Measurements from ENCODE around the gene PLPP4. TPM values are rescaled to one million over a fixed set of nuclear protein-coding genes. Genes with fewer than 3 reads are reported as not detected.

PLPP4 gene
- total and polyA plus RNA-seq, 9 donors, result 0.15 to 0.72 (median 0.31) TPM; not detected in 3

- Histone ChIP-seq H3K4me3 (no peak overlapping the region), H3K27me3 (no peaks in the 10 kb centered on the region)
These were observed 153.8 kb downstream of the PLPP4 start for GRCh38 chr10:120610791-120611190.

GRCh38 chr10:120612756-120613155 lies 155.7 kb downstream of the PLPP4 start:
- no peak for DNase-seq

More at GRCh38 chr10:120610791-120611190, 153.8 kb downstream of the PLPP4 start:
- intact Hi-C loops (cut with DNase I), result no loop called here
- Histone ChIP-seq H3K36me3 (no peaks in the 10 kb centered on the region), H3K4me1 (ENCODE audit: insufficient read depth) (no peaks in the 10 kb centered on the region), H3K27ac (no peak overlapping the region), H3K9me3 (no peaks in the 10 kb centered on the region)
- DNase-seq, result no peak
- TF ChIP-seq, protein P1, sequence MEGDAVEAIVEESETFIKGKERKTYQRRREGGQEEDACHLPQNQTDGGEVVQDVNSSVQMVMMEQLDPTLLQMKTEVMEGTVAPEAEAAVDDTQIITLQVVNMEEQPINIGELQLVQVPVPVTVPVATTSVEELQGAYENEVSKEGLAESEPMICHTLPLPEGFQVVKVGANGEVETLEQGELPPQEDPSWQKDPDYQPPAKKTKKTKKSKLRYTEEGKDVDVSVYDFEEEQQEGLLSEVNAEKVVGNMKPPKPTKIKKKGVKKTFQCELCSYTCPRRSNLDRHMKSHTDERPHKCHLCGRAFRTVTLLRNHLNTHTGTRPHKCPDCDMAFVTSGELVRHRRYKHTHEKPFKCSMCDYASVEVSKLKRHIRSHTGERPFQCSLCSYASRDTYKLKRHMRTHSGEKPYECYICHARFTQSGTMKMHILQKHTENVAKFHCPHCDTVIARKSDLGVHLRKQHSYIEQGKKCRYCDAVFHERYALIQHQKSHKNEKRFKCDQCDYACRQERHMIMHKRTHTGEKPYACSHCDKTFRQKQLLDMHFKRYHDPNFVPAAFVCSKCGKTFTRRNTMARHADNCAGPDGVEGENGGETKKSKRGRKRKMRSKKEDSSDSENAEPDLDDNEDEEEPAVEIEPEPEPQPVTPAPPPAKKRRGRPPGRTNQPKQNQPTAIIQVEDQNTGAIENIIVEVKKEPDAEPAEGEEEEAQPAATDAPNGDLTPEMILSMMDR (IDR thresholded peaks at IDR 0.05), result no peak
- no peak for TF ChIP-seq EP300 (IDR thresholded peaks at IDR 0.05)
- no peak for TF ChIP-seq POLR2A (IDR thresholded peaks at IDR 0.05)

DNA sequence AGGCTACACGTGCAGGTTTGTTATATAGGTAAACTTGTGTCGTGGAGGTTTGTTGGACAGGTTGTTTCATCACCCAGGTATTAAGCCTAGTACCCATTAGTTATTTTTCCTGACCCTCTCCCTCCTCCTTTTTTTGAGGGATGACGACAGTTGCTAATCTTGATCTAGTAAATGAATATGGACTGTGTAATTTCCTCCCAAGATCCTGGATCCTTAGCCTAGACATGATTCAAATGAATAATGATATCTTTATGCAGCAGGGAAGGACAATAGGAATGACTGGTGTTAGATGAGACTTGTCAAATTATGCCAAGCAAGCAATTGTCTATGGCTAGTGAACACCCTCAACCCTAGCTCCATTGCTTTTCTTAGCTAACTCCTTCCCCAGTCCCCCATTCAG lies 156.2 kb downstream of the PLPP4 start:
- no peaks in the 10 kb centered on the region for H3K27me3 ChIP-seq
- no peaks in the 10 kb centered on the region for H3K4me1 ChIP-seq (ENCODE audit: insufficient read depth)
- WGBS, 3 donors, result 68 to 82% (median 77%) methylated on average over 3 of the region's 3 CpGs
- no peak for DNase-seq
- intact Hi-C loops (cut with DNase I), result no loop called here
- no peak overlapping the region for H3K4me3 ChIP-seq
- no peaks in the 10 kb centered on the region for H3K36me3 ChIP-seq
- no peak overlapping the region for H3K27ac ChIP-seq
- TF ChIP-seq, protein P1 (IDR thresholded peaks at IDR 0.05), result no peak
- no peak for TF ChIP-seq EP300 (IDR thresholded peaks at IDR 0.05)
- no peak for TF ChIP-seq POLR2A (IDR thresholded peaks at IDR 0.05)
- H3K9me3 ChIP-seq, result peaks cover 0 to 3% of the 10 kb centered on the region in 2 donors

More at GRCh38 chr10:120612756-120613155, 155.7 kb downstream of the PLPP4 start:
- no peaks in the 10 kb centered on the region for H3K36me3 ChIP-seq
- no peaks in the 10 kb centered on the region for H3K27me3 ChIP-seq
- peaks cover 0 to under 1% of the 10 kb centered on the region in 2 donors for H3K9me3 ChIP-seq
- WGBS, 3 donors, result 60 to 78% (median 76%) methylated on average over 2 of the region's 2 CpGs
- TF ChIP-seq POLR2A (IDR thresholded peaks at IDR 0.05) (no peak), EP300 (IDR thresholded peaks at IDR 0.05) (no peak)
- TF ChIP-seq, protein P1 (IDR thresholded peaks at IDR 0.05), result no peak
- H3K4me3 ChIP-seq, result no peak overlapping the region
- intact Hi-C loops (cut with DNase I), result no loop called here
- no peak overlapping the region for H3K27ac ChIP-seq
- H3K4me1 ChIP-seq (ENCODE audit: insufficient read depth), result no peaks in the 10 kb centered on the region

DNA sequence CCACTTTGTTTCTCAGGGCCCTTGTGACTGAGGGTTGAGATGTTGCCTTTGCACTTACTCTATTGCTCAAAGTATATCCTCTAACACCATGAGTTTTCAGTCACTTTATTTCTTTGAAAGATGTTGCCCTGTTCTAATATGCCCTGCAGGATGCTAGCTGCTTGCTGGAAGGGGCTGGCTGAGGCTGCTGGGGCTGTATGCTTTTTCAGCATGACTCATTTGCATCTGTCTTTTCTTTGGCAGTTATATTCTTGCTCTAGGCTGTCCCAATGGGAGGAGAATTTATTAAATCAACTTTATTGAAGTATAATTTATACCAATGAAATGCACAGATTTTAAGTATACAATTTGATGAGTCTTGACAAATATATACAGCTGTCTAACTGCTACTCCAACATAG lies 157.7 kb downstream of the PLPP4 start:
- H3K9me3 ChIP-seq, result peaks cover 0 to 3% of the 10 kb centered on the region in 2 donors
- intact Hi-C loops (cut with DNase I), result no loop called here
- TF ChIP-seq EP300 (IDR thresholded peaks at IDR 0.05) (no peak), POLR2A (IDR thresholded peaks at IDR 0.05) (no peak)
- TF ChIP-seq, protein P1 (IDR thresholded peaks at IDR 0.05), result no peak

More for the DNA sequence above, 157.7 kb downstream of the PLPP4 start:
- no peaks in the 10 kb centered on the region for H3K4me1 ChIP-seq (ENCODE audit: insufficient read depth)
- H3K27ac ChIP-seq, result no peak overlapping the region
- no peak overlapping the region for H3K4me3 ChIP-seq
- no peak for DNase-seq
- no peaks in the 10 kb centered on the region for H3K27me3 ChIP-seq
- no peaks in the 10 kb centered on the region for H3K36me3 ChIP-seq

Measured in ovary (tissue), 9 donors.